ENCODE data around the gene FGF12.

- TF ChIP-seq, protein P1, sequence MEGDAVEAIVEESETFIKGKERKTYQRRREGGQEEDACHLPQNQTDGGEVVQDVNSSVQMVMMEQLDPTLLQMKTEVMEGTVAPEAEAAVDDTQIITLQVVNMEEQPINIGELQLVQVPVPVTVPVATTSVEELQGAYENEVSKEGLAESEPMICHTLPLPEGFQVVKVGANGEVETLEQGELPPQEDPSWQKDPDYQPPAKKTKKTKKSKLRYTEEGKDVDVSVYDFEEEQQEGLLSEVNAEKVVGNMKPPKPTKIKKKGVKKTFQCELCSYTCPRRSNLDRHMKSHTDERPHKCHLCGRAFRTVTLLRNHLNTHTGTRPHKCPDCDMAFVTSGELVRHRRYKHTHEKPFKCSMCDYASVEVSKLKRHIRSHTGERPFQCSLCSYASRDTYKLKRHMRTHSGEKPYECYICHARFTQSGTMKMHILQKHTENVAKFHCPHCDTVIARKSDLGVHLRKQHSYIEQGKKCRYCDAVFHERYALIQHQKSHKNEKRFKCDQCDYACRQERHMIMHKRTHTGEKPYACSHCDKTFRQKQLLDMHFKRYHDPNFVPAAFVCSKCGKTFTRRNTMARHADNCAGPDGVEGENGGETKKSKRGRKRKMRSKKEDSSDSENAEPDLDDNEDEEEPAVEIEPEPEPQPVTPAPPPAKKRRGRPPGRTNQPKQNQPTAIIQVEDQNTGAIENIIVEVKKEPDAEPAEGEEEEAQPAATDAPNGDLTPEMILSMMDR (IDR thresholded peaks at IDR 0.05; ENCODE audit: low read length) = no peak
- TF ChIP-seq EZH2 (IDR thresholded peaks at IDR 0.05; ENCODE audit: borderline replicate concordance, low read length) = no peak
Observed at GRCh38 chr3:192482391-192482790, 244.9 kb downstream of the FGF12 start.
